BE2C (cell line): Measurements from ENCODE around the gene MAPK13. TPM values are rescaled to one million over a fixed set of nuclear protein-coding genes. Genes with fewer than 3 reads are reported as not detected.
"Not testable (repeated sequence)": the region's sequence is repeated elsewhere in the genome, so short reads cannot be mapped to it uniquely, and the experiment has no call there.

Experiments
- DNase-seq: peaks from one replicate; pipeline ENCODE4 v3.0.0-alpha.2; 2020
- H3K27me3 ChIP-seq: fragments of 250-450 bp; sonication (Bioruptor Pico); 2 replicates; pipeline ENCODE4 v1.5.1; 2020; ENCODE audit warnings: mild to moderate bottlenecking
- H3K36me3 ChIP-seq: fragments of 250-450 bp; sonication (Bioruptor Pico); 2 replicates; pipeline ENCODE4 v1.5.1; 2020; ENCODE audit warnings: mild to moderate bottlenecking
- H3K4me1 ChIP-seq: fragments of 250-450 bp; sonication (Bioruptor Pico); 2 replicates; pipeline ENCODE4 v1.5.1; 2020
- H3K4me3 ChIP-seq: 2 replicates; pipeline ENCODE4 v1.5.1; 2011; ENCODE audit warnings: low read depth, low read length
- H3K9me3 ChIP-seq: fragments of 250-450 bp; sonication (Bioruptor Pico); 2 replicates; pipeline ENCODE4 v1.5.1; 2020
- polyA plus RNA-seq: library from polyadenylated mRNA; unstranded; fragments of >200 nt; gene quantifications from one replicate; pipeline ENCODE4 v1.2.1, GENCODE V29; 2012; ENCODE audit warnings: low read depth, missing spikeins; ENCODE audit not compliant: insufficient read length, insufficient read depth
- TF ChIP-seq, protein P1 (sequence below): IDR thresholded peaks from 2 replicates; pipeline ENCODE4 v1.5.1; 2012; ENCODE audit warnings: mild to moderate bottlenecking, low read depth, low read length

The MAPK13 gene
- polyA plus RNA-seq, result 9.0 TPM

DNA sequence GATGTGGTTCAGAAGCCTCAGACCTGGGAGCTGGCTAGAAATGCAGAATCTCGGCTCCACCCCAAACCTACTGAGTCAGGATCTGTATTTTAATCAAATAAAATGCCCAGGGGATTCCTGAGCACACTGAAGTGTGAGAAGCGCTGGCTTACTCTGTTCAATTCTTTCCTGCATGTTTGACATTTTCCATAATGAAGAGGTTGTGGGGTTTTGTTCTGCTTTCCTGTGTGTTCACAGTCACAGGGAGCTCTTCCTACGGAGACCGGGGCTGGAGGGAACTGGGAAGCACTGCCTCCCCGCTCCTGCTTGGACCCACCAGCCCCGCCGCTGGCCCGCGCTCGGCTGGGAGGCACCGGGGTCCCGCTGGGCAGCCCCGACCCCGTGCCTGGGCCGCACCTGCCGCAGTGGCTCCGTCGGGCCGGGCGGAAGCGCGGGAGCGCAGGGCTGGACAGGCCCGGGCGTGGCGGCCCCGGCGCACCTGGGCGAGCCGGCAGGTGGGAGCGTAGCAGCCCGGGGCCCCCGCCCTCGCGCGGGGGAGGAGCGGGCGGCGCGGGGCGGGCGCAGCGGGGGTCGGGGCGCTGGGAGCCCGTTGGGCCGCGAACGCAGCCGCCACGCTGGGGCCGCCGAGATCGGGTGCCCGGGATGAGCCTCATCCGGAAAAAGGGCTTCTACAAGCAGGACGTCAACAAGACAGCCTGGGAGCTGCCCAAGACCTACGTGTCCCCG lies at the start of gene MAPK13:
MAPK13 (plus strand) TSS at position 573 of the 726 bp plus-strand sequence; CDS start at position 643, 70 bp downstream.
- Histone ChIP-seq H3K36me3 (no peaks in the 10 kb centered on the region), H3K9me3 (no peaks in the 10 kb centered on the region), H3K27me3 (no peaks in the 10 kb centered on the region), H3K4me1 (peaks cover 27% of the 10 kb centered on the region), H3K4me3 (no peak within 1 kb of the TSS)
- TF ChIP-seq, protein P1, sequence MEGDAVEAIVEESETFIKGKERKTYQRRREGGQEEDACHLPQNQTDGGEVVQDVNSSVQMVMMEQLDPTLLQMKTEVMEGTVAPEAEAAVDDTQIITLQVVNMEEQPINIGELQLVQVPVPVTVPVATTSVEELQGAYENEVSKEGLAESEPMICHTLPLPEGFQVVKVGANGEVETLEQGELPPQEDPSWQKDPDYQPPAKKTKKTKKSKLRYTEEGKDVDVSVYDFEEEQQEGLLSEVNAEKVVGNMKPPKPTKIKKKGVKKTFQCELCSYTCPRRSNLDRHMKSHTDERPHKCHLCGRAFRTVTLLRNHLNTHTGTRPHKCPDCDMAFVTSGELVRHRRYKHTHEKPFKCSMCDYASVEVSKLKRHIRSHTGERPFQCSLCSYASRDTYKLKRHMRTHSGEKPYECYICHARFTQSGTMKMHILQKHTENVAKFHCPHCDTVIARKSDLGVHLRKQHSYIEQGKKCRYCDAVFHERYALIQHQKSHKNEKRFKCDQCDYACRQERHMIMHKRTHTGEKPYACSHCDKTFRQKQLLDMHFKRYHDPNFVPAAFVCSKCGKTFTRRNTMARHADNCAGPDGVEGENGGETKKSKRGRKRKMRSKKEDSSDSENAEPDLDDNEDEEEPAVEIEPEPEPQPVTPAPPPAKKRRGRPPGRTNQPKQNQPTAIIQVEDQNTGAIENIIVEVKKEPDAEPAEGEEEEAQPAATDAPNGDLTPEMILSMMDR, result no peak
- DNase-seq, result no peak

DNA sequence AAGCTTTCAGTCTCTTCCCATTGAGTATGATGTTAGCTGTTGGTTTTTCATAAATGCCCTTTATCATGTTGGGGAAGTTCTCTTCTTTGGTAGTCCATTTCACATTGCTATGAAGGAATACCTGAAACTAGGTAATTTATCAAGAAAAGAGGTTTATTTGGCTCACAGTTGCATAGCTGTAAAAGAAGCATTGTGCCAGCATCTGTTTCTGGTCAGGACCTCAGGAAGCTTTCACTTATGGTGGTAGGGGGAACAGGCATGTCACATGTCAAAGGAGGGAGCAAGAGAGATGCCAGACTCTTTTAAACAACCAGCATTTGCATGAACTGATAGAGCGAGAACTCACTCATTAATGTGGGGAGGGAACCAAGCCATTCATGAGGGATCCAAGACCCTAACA lies 48.0 kb upstream of the MAPK13 start:
- DNase-seq, result no peak
- H3K4me1 ChIP-seq, result no peaks in the 10 kb centered on the region
- H3K9me3 ChIP-seq, result no peaks in the 10 kb centered on the region; the same call in 1 of the 2 replicates
- peaks cover 65% of the 10 kb centered on the region for H3K36me3 ChIP-seq
- no peaks in the 10 kb centered on the region for H3K27me3 ChIP-seq
- H3K4me3 ChIP-seq, result no peak overlapping the region
- TF ChIP-seq, protein P1, result no peak

DNA sequence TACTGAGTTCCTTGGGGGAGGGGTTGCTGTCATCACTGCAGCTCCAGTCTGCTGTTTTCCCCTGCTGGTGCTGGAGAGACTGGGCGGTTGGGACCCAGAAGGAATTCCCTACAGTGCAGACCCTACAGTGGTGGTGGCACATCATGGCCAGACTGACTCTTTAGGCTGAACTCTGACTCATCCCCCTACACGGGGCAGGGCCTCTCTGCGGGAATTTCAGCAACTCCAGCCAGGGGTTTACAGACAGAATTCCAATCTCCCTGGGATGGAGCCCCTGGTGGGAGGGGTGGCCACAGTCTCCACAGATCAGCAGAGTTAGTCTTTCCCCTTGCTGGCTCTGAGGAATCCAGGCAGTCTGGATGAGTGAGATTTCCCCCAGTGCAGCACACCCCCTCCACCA lies 46.9 kb upstream of the MAPK13 start:
- DNase-seq, result no peak

DNA sequence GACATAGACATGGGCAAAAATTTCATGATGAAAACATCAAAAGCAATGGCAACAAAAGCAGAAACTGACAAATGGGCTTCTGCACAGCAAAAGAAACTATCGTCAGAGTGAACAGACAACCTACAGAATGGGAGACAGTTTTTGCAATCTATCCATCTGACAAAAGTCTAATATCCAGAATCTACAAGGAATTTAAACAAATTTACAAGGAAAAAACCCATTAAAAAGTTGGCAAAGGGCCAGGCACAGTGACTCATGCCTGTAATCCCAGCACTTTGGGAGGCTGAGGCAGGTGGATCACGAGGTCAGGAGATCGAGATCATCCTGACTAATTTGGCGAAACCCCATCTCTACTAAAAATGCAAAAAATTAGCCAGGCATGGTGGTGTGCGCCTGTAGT lies 42.1 kb upstream of the MAPK13 start:
- H3K4me1 ChIP-seq, H3K27me3 ChIP-seq, H3K9me3 ChIP-seq, H3K4me3 ChIP-seq: not testable (repeated sequence)
- peak; percentile 26 for DNase-seq
- H3K36me3 ChIP-seq, result peaks cover 42% of the 10 kb centered on the region

More for the DNA sequence above, 46.9 kb upstream of the MAPK13 start:
- H3K36me3 ChIP-seq, result peaks cover 60% of the 10 kb centered on the region
- H3K27me3 ChIP-seq, result no peaks in the 10 kb centered on the region
- H3K9me3 ChIP-seq, result no peaks in the 10 kb centered on the region; the same call in 1 of the 2 replicates
- no peaks in the 10 kb centered on the region for H3K4me1 ChIP-seq
- H3K4me3 ChIP-seq, result no peak overlapping the region
- TF ChIP-seq, protein P1, result no peak

DNA sequence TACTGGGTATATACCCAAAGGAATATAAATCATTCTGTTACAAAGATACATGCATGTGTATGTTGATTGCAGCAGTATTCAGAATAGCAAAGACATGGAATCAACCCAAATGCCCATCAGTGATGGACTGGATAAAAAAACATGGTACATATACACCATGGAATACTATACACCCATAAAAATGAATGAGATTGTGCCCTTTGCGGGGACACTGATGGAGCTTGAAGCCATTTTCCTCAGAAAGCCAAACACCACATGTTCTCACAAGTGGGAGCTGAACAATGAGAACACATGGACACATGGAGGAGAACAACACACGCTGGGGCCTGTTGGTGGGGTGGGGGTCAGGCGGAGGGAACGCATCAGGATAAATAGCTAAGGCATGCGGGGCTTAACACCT lies 41.3 kb upstream of the MAPK13 start:
- TF ChIP-seq, protein P1, result no peak
- H3K27me3 ChIP-seq, result no peaks in the 10 kb centered on the region
- peaks cover 33% of the 10 kb centered on the region for H3K36me3 ChIP-seq
- H3K4me3 ChIP-seq, result no peak overlapping the region
- H3K4me1 ChIP-seq, result no peaks in the 10 kb centered on the region
- peaks cover 3% of the 10 kb centered on the region; the same call in 1 of the 2 replicates for H3K9me3 ChIP-seq
- DNase-seq, result no peak

DNA sequence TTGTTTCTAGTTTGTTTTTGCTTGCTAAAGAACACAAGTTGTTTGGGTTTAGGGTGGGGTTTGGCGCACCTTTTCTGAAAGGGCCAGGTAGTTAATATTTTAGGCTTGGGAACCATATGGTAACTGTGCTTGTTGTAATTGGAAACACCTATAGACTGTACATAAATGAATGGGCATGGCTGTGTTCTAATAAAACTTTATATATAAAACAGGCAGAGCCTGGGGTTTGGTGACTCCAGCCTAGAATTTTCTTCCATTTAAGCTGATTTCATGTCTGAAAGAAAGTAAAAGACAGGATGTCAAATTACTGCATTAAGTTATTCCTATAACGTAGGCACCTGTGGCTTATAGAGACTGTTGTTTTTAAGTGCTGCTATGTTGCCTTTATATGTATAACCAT lies 36.1 kb upstream of the MAPK13 start:
- Histone ChIP-seq H3K4me3 (no peak overlapping the region), H3K4me1 (peaks cover 3% of the 10 kb centered on the region; the same call in 1 of the 2 replicates), H3K36me3 (peaks cover 4% of the 10 kb centered on the region; the same call in 1 of the 2 replicates), H3K9me3 (no peaks in the 10 kb centered on the region), H3K27me3 (no peaks in the 10 kb centered on the region)
- TF ChIP-seq, protein P1, result no peak
- DNase-seq, result no peak
